ENCODE data around the gene WFDC2.

The WFDC2 gene

GRCh38 chr20:45440424-45440823 is 29.1 kb upstream of the WFDC2 start:
- H3K9me3 ChIP-seq (ENCODE audit: control insufficient read depth, low read length): no peaks in the 10 kb centered on the region
- no peak overlapping the region for H3K9ac ChIP-seq (ENCODE audit: low read length)
- H3K4me1 ChIP-seq (ENCODE audit: control insufficient read depth, insufficient read depth, low read length): peaks cover 5% of the 10 kb centered on the region
- no peaks in the 10 kb centered on the region for H3K27me3 ChIP-seq (ENCODE audit: control insufficient read depth, insufficient read depth, low read length)
- H3K36me3 ChIP-seq (ENCODE audit: control insufficient read depth, insufficient read depth, low read length): no peaks in the 10 kb centered on the region
- no peak overlapping the region for H3K4me3 ChIP-seq (ENCODE audit: low read length)

- Histone ChIP-seq H3K4me3 (ENCODE audit: low read length) (no peak overlapping the region), H3K4me1 (ENCODE audit: control insufficient read depth, insufficient read depth, low read length) (peaks cover 5% of the 10 kb centered on the region), H3K27me3 (ENCODE audit: control insufficient read depth, insufficient read depth, low read length) (no peaks in the 10 kb centered on the region), H3K9me3 (ENCODE audit: control insufficient read depth, low read length) (no peaks in the 10 kb centered on the region), H3K9ac (ENCODE audit: low read length) (no peak overlapping the region), H3K36me3 (ENCODE audit: control insufficient read depth, insufficient read depth, low read length) (no peaks in the 10 kb centered on the region)
Measured at GRCh38 chr20:45440891-45441685, 28.5 kb upstream of the WFDC2 start.

- H3K27me3 ChIP-seq (ENCODE audit: control insufficient read depth, insufficient read depth, low read length): no peaks in the 10 kb centered on the region
- H3K4me3 ChIP-seq (ENCODE audit: low read length): no peak overlapping the region
- H3K9ac ChIP-seq (ENCODE audit: low read length): no peak overlapping the region
- H3K9me3 ChIP-seq (ENCODE audit: control insufficient read depth, low read length): no peaks in the 10 kb centered on the region
- peaks cover 5% of the 10 kb centered on the region for H3K4me1 ChIP-seq (ENCODE audit: control insufficient read depth, insufficient read depth, low read length)
- no peaks in the 10 kb centered on the region for H3K36me3 ChIP-seq (ENCODE audit: control insufficient read depth, insufficient read depth, low read length)
Measured at GRCh38 chr20:45441746-45442145, 27.8 kb upstream of the WFDC2 start.

DNA sequence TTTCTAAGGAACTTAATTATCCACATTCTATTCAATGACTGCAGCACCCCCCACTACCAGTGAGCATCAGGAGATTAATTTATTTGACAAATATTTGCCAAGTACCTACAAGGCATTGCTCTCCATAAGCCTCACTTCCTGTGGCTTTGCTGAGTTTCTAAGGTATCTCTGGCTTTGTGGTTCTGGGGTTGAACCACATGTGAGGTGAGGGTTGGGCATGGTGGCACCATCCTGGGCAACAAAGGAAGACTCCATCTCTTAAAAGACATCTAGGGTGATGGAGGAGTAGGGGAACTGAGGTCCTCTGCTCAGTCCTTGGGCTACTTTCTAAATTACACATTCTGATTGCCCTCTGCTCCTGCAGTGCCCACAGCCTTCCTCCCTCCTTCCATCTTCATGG is 25.5 kb upstream of the WFDC2 start:
- no peaks in the 10 kb centered on the region for H3K9me3 ChIP-seq (ENCODE audit: control insufficient read depth, low read length)
- no peak overlapping the region for H3K4me3 ChIP-seq (ENCODE audit: low read length)
- H3K4me1 ChIP-seq (ENCODE audit: control insufficient read depth, insufficient read depth, low read length): no peaks in the 10 kb centered on the region
- no peak overlapping the region for H3K9ac ChIP-seq (ENCODE audit: low read length)
- H3K27me3 ChIP-seq (ENCODE audit: control insufficient read depth, insufficient read depth, low read length): no peaks in the 10 kb centered on the region
- no peaks in the 10 kb centered on the region for H3K36me3 ChIP-seq (ENCODE audit: control insufficient read depth, insufficient read depth, low read length)

DNA sequence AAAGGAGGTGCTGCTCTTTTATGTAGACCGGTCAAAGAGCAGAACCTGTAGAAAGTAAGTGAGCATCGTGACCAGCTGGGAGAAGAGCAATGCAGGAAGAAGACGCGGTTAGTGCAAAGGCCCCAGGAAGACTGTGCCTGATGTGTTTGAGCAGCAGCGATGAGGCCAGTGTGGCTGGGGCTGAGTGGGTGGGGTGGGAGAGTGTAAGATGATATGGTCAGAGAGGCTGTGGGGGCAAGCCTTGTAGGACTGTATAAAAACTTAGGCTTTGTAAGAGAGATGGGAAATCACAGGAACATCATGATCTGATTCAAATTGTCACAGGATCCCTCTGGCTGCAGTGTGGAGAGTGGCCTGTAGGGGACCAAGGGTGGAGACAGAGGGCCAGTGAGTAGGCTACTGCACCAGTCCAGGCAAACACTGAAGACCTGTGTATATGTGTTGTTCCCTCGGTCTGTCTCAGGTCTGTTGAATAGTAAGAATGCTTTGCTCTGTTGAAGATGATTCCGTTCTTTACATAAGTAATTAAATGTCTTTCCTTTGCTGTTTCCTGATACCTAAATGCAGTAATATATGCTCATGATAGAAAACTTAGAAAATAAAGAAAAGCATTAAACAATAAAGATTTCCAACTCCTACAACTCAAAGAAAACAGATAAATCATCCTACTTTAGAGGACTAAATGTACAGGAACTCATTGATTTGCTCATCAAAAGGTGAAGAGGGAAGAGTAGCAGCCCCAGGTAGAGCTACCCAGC is 23.6 kb upstream of the WFDC2 start:
- Histone ChIP-seq H3K4me1 (ENCODE audit: control insufficient read depth, insufficient read depth, low read length) (no peaks in the 10 kb centered on the region), H3K27me3 (ENCODE audit: control insufficient read depth, insufficient read depth, low read length) (no peaks in the 10 kb centered on the region), H3K9ac (ENCODE audit: low read length) (no peak overlapping the region), H3K9me3 (ENCODE audit: control insufficient read depth, low read length) (no peaks in the 10 kb centered on the region), H3K36me3 (ENCODE audit: control insufficient read depth, insufficient read depth, low read length) (no peaks in the 10 kb centered on the region), H3K4me3 (ENCODE audit: low read length) (no peak overlapping the region)

GRCh38 chr20:45448270-45448669 is 21.3 kb upstream of the WFDC2 start:
- no peaks in the 10 kb centered on the region for H3K36me3 ChIP-seq (ENCODE audit: control insufficient read depth, insufficient read depth, low read length)
- no peaks in the 10 kb centered on the region for H3K27me3 ChIP-seq (ENCODE audit: control insufficient read depth, insufficient read depth, low read length)
- H3K9me3 ChIP-seq (ENCODE audit: control insufficient read depth, low read length): no peaks in the 10 kb centered on the region
- H3K4me1 ChIP-seq (ENCODE audit: control insufficient read depth, insufficient read depth, low read length): peaks cover 7% of the 10 kb centered on the region
- no peak overlapping the region for H3K4me3 ChIP-seq (ENCODE audit: low read length)
- no peak overlapping the region for H3K9ac ChIP-seq (ENCODE audit: low read length)

- no peak overlapping the region for H3K4me3 ChIP-seq (ENCODE audit: low read length)
- peak overlapping the region; percentile 30 for H3K9ac ChIP-seq (ENCODE audit: low read length)
- no peaks in the 10 kb centered on the region for H3K27me3 ChIP-seq (ENCODE audit: control insufficient read depth, insufficient read depth, low read length)
- no peaks in the 10 kb centered on the region for H3K36me3 ChIP-seq (ENCODE audit: control insufficient read depth, insufficient read depth, low read length)
- peaks cover 7% of the 10 kb centered on the region for H3K4me1 ChIP-seq (ENCODE audit: control insufficient read depth, insufficient read depth, low read length)
- H3K9me3 ChIP-seq (ENCODE audit: control insufficient read depth, low read length): no peaks in the 10 kb centered on the region
Measured at GRCh38 chr20:45449528-45449927, 20.0 kb upstream of the WFDC2 start.

- H3K9me3 ChIP-seq (ENCODE audit: control insufficient read depth, low read length): no peaks in the 10 kb centered on the region
- H3K4me1 ChIP-seq (ENCODE audit: control insufficient read depth, insufficient read depth, low read length): peaks cover 7% of the 10 kb centered on the region
- no peaks in the 10 kb centered on the region for H3K27me3 ChIP-seq (ENCODE audit: control insufficient read depth, insufficient read depth, low read length)
- peak overlapping the region; percentile 30 for H3K9ac ChIP-seq (ENCODE audit: low read length)
- no peaks in the 10 kb centered on the region for H3K36me3 ChIP-seq (ENCODE audit: control insufficient read depth, insufficient read depth, low read length)
- no peak overlapping the region for H3K4me3 ChIP-seq (ENCODE audit: low read length)
Measured at GRCh38 chr20:45450097-45450818, 19.3 kb upstream of the WFDC2 start.

GRCh38 chr20:45452238-45452637 is 17.3 kb upstream of the WFDC2 start:
- Histone ChIP-seq H3K9ac (ENCODE audit: low read length) (no peak overlapping the region), H3K4me3 (ENCODE audit: low read length) (no peak overlapping the region), H3K27me3 (ENCODE audit: control insufficient read depth, insufficient read depth, low read length) (no peaks in the 10 kb centered on the region), H3K4me1 (ENCODE audit: control insufficient read depth, insufficient read depth, low read length) (peaks cover 7% of the 10 kb centered on the region), H3K36me3 (ENCODE audit: control insufficient read depth, insufficient read depth, low read length) (no peaks in the 10 kb centered on the region), H3K9me3 (ENCODE audit: control insufficient read depth, low read length) (no peaks in the 10 kb centered on the region)

GRCh38 chr20:45452772-45453691 is 16.5 kb upstream of the WFDC2 start:
- no peaks in the 10 kb centered on the region for H3K36me3 ChIP-seq (ENCODE audit: control insufficient read depth, insufficient read depth, low read length)
- H3K9me3 ChIP-seq (ENCODE audit: control insufficient read depth, low read length): no peaks in the 10 kb centered on the region
- H3K4me3 ChIP-seq (ENCODE audit: low read length): no peak overlapping the region
- H3K27me3 ChIP-seq (ENCODE audit: control insufficient read depth, insufficient read depth, low read length): no peaks in the 10 kb centered on the region
- no peak overlapping the region for H3K9ac ChIP-seq (ENCODE audit: low read length)
- peaks cover 7% of the 10 kb centered on the region for H3K4me1 ChIP-seq (ENCODE audit: control insufficient read depth, insufficient read depth, low read length)

GRCh38 chr20:45456632-45457031 is 12.9 kb upstream of the WFDC2 start:
- H3K9ac ChIP-seq (ENCODE audit: low read length): no peak overlapping the region
- H3K4me1 ChIP-seq (ENCODE audit: control insufficient read depth, insufficient read depth, low read length): peaks cover 7% of the 10 kb centered on the region
- H3K27me3 ChIP-seq (ENCODE audit: control insufficient read depth, insufficient read depth, low read length): no peaks in the 10 kb centered on the region
- H3K36me3 ChIP-seq (ENCODE audit: control insufficient read depth, insufficient read depth, low read length): no peaks in the 10 kb centered on the region
- H3K9me3 ChIP-seq (ENCODE audit: control insufficient read depth, low read length): no peaks in the 10 kb centered on the region
- H3K4me3 ChIP-seq (ENCODE audit: low read length): no peak overlapping the region
